ENCODE measurements around the gene CCNY. TPM values are rescaled to one million over a fixed set of nuclear protein-coding genes. Genes with fewer than 3 reads are reported as not detected.

Gene CCNY
- total RNA-seq, 1 experiment from 2014 or later = 59.1 TPM

- CTCF ChIA-PET = no interaction called here
These were observed 208.9 kb downstream of the CCNY start for GRCh38 chr10:35545079-35545657.

GRCh38 chr10:35545878-35546590, 209.7 kb downstream of the CCNY start:
- H3K4me3 Mint-ChIP-seq (ENCODE audit: low read depth, unreplicated experiment) = no peak overlapping the region
- BruUV-seq (replicated peaks) = no TSS peak
- intact Hi-C loops (cut with micrococcal nuclease; ENCODE audit: unreplicated experiment) = no loop called here
- H3K4me1 Mint-ChIP-seq (ENCODE audit: low read depth, unreplicated experiment) = peaks cover 37% of the 10 kb centered on the region
- CTCF ChIA-PET = interaction anchor here (0.6 to 1.8 kb wide), 4 partner anchors 16 to 927 kb away, joined by 3 to 8 read pairs (median 4); no protein-coding TSS in a partner anchor
- no peak for TF ChIP-seq CTCF (IDR thresholded peaks at IDR 0.05; ENCODE audit: unreplicated experiment)
- peaks cover 4% of the 10 kb centered on the region for H3K36me3 Mint-ChIP-seq (ENCODE audit: insufficient read depth, unreplicated experiment)
- no peaks in the 10 kb centered on the region for H3K27me3 Mint-ChIP-seq (ENCODE audit: unreplicated experiment)
- no peak overlapping the region for H3K27ac Mint-ChIP-seq (ENCODE audit: unreplicated experiment)
- no peaks in the 10 kb centered on the region for H3K9me3 Mint-ChIP-seq (ENCODE audit: low read depth, unreplicated experiment)
- DNase-seq = no peak

More at GRCh38 chr10:35545079-35545657, 208.9 kb downstream of the CCNY start:
- intact Hi-C loops (cut with micrococcal nuclease; ENCODE audit: unreplicated experiment) = no loop called here
- no TSS peak for BruUV-seq (replicated peaks)
- H3K4me1 Mint-ChIP-seq (ENCODE audit: low read depth, unreplicated experiment) = peaks cover 46% of the 10 kb centered on the region
- no peaks in the 10 kb centered on the region for H3K9me3 Mint-ChIP-seq (ENCODE audit: low read depth, unreplicated experiment)
- no peak for DNase-seq
- no peak for TF ChIP-seq CTCF (IDR thresholded peaks at IDR 0.05; ENCODE audit: unreplicated experiment)
- H3K4me3 Mint-ChIP-seq (ENCODE audit: low read depth, unreplicated experiment) = no peak overlapping the region
- no peaks in the 10 kb centered on the region for H3K27me3 Mint-ChIP-seq (ENCODE audit: unreplicated experiment)
- H3K27ac Mint-ChIP-seq (ENCODE audit: unreplicated experiment) = no peak overlapping the region
- peaks cover 4% of the 10 kb centered on the region for H3K36me3 Mint-ChIP-seq (ENCODE audit: insufficient read depth, unreplicated experiment)

- no peak overlapping the region for H3K4me3 Mint-ChIP-seq (ENCODE audit: low read depth, unreplicated experiment)
- H3K27me3 Mint-ChIP-seq (ENCODE audit: unreplicated experiment) = no peaks in the 10 kb centered on the region
- CTCF ChIA-PET = interaction anchor here (0.9 to 1.8 kb wide), 3 partner anchors 16 to 240 kb away, joined by 3 to 8 read pairs (median 3); no protein-coding TSS in a partner anchor
- peak; percentile 13 for DNase-seq
- intact Hi-C loops (cut with micrococcal nuclease; ENCODE audit: unreplicated experiment) = no loop called here
- H3K9me3 Mint-ChIP-seq (ENCODE audit: low read depth, unreplicated experiment) = no peaks in the 10 kb centered on the region
- no TSS peak for BruUV-seq (replicated peaks)
- no peak for TF ChIP-seq CTCF (IDR thresholded peaks at IDR 0.05; ENCODE audit: unreplicated experiment)
- H3K4me1 Mint-ChIP-seq (ENCODE audit: low read depth, unreplicated experiment) = peaks cover 32% of the 10 kb centered on the region
- no peak overlapping the region for H3K27ac Mint-ChIP-seq (ENCODE audit: unreplicated experiment)
- H3K36me3 Mint-ChIP-seq (ENCODE audit: insufficient read depth, unreplicated experiment) = peaks cover 4% of the 10 kb centered on the region
These were observed 210.5 kb downstream of the CCNY start for GRCh38 chr10:35546824-35547225.

GRCh38 chr10:35552650-35553342, 216.5 kb downstream of the CCNY start:
- Mint-ChIP-seq H3K4me1 (ENCODE audit: low read depth, unreplicated experiment) (peaks cover under 1% of the 10 kb centered on the region), H3K9me3 (ENCODE audit: low read depth, unreplicated experiment) (no peaks in the 10 kb centered on the region), H3K27ac (ENCODE audit: unreplicated experiment) (no peak overlapping the region), H3K4me3 (ENCODE audit: low read depth, unreplicated experiment) (no peak overlapping the region), H3K36me3 (ENCODE audit: insufficient read depth, unreplicated experiment) (peaks cover 6% of the 10 kb centered on the region), H3K27me3 (ENCODE audit: unreplicated experiment) (no peaks in the 10 kb centered on the region)
- DNase-seq = no peak
- CTCF ChIA-PET = no interaction called here
- no TSS peak for BruUV-seq (replicated peaks)
- no peak for TF ChIP-seq CTCF (IDR thresholded peaks at IDR 0.05; ENCODE audit: unreplicated experiment)
- intact Hi-C loops (cut with micrococcal nuclease; ENCODE audit: unreplicated experiment) = no loop called here

Measured in Calu3 (cell line).